OCI-LY1 (cell line): ENCODE results near the gene ZNF415.

Experiments
- H2AFZ ChIP-seq: fragments of 200-600 bp; sonication (generic), shearing (Covaris generic); 2 replicates; pipeline ENCODE4 v1.6.0; 2014; ENCODE audit warnings: antibody characterized with exemption, mild to moderate bottlenecking, low read length
- H3F3A ChIP-seq: fragments of 200-600 bp; sonication (generic), shearing (Covaris generic); 2 replicates; pipeline ENCODE4 v1.6.0; 2014; ENCODE audit warnings: mild to moderate bottlenecking, antibody characterized with exemption, low read length, moderate library complexity; ENCODE audit not compliant: insufficient read depth
- H3K27ac ChIP-seq: fragments of 200-600 bp; sonication (generic); 2 replicates; pipeline ENCODE4 v1.5.1; 2014; ENCODE audit warnings: low read length, mixed run types, mild to moderate bottlenecking, low read depth; ENCODE audit not compliant: poor library complexity, severe bottlenecking
- H3K27me3 ChIP-seq: fragments of 200-600 bp; sonication (generic); 2 replicates; pipeline ENCODE4 v1.6.0; 2014; ENCODE audit warnings: antibody characterized with exemption, mild to moderate bottlenecking, low read length, moderate library complexity; ENCODE audit not compliant: insufficient read depth
- H3K36me3 ChIP-seq: fragments of 200-600 bp; sonication (generic); 2 replicates; pipeline ENCODE4 v1.6.1; 2014; ENCODE audit warnings: mild to moderate bottlenecking, antibody characterized with exemption, low read length, moderate library complexity, mixed read lengths; ENCODE audit not compliant: insufficient read depth
- H3K4me1 ChIP-seq: fragments of 200-600 bp; sonication (generic); 2 replicates; pipeline ENCODE4 v1.5.1; 2014; ENCODE audit warnings: mild to moderate bottlenecking, low read length, moderate library complexity; ENCODE audit not compliant: insufficient read depth, severe bottlenecking
- H3K4me2 ChIP-seq: fragments of 200-600 bp; sonication (generic), shearing (Covaris generic); 2 replicates; pipeline ENCODE4 v1.6.1; 2014; ENCODE audit warnings: low read length
- H3K4me3 ChIP-seq: fragments of 200-600 bp; sonication (generic); 2 replicates; pipeline ENCODE4 v1.5.1; 2014; ENCODE audit warnings: low read length, low read depth, mild to moderate bottlenecking, mixed read lengths; ENCODE audit not compliant: poor library complexity, severe bottlenecking
- H3K79me2 ChIP-seq: fragments of 200-600 bp; shearing (Covaris generic); 2 replicates; pipeline ENCODE4 v1.6.1; 2016; ENCODE audit warnings: mixed run types, low read length, mixed read lengths; ENCODE audit not compliant: insufficient read depth
- H3K9ac ChIP-seq: fragments of 200-600 bp; sonication (generic), shearing (Covaris generic); 2 replicates; pipeline ENCODE4 v1.6.1; 2014; ENCODE audit warnings: mild to moderate bottlenecking, low read length, mixed read lengths
- H3K9me2 ChIP-seq: fragments of 200-600 bp; sonication (generic), shearing (Covaris generic); 2 replicates; pipeline ENCODE4 v1.6.1; 2014; ENCODE audit warnings: low read depth, mild to moderate bottlenecking, low read length, mixed read lengths
- H3K9me3 ChIP-seq: fragments of 200-600 bp; shearing (Covaris generic); 2 replicates; pipeline ENCODE4 v1.6.1; 2014; ENCODE audit warnings: low read length, mixed read lengths
- H4K20me1 ChIP-seq: fragments of 200-600 bp; sonication (generic), shearing (Covaris generic); 2 replicates; pipeline ENCODE4 v1.6.0; 2016; ENCODE audit warnings: mild to moderate bottlenecking, low read length; ENCODE audit not compliant: insufficient read depth
- EZH2 ChIP-seq: fragments of 200-600 bp; sonication (generic), shearing (Covaris generic); IDR thresholded peaks from 2 replicates; pipeline ENCODE4 v1.8.0; 2017; ENCODE audit warnings: borderline replicate concordance, mixed run types, mild to moderate bottlenecking, antibody characterized with exemption, low read length, moderate library complexity, mixed read lengths
- TF ChIP-seq, protein P1 (sequence below): fragments of 200-600 bp; sonication (generic), shearing (Covaris generic); IDR thresholded peaks from 2 replicates; pipeline ENCODE4 v1.5.1; 2017; ENCODE audit warnings: mild to moderate bottlenecking, antibody characterized with exemption, low read length, moderate library complexity, mixed read lengths

ZNF415 gene

DNA sequence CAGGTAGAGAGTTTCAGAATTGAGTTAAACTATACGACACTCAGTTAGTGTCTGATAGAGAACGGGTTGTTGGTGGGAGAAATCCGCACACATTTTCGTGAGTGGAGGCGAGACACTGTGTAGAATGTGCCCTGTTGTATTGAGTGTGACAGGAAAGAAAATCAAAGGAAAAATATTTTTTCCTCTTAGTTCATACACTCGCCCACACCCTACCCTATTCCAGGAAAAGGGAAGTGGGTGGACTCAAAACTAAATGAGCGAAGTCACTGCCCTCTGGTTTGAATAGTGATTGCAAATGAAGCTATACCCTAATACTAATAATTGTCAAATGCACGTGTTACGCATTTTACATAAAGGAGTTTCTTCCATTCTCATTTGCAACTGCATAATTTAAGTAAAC lies 24.1 kb upstream of the ZNF415 start:
- H3K4me1 ChIP-seq: no peaks in the 10 kb centered on the region
- H3K9ac ChIP-seq: no peak overlapping the region
- H4K20me1 ChIP-seq: no peaks in the 10 kb centered on the region
- H3K4me2 ChIP-seq: no peak overlapping the region
- H3K36me3 ChIP-seq: no peaks in the 10 kb centered on the region
- no peaks in the 10 kb centered on the region for H3K9me2 ChIP-seq
- H3K79me2 ChIP-seq: no peaks in the 10 kb centered on the region
- no peaks in the 10 kb centered on the region; the same call in 1 of the 2 replicates for H3K9me3 ChIP-seq
- no peak overlapping the region for H3K4me3 ChIP-seq
- no peaks in the 10 kb centered on the region for H3F3A ChIP-seq
- no peak overlapping the region for H2AFZ ChIP-seq
- no peak overlapping the region for H3K27ac ChIP-seq
- TF ChIP-seq EZH2: no peak
- TF ChIP-seq, protein P1, sequence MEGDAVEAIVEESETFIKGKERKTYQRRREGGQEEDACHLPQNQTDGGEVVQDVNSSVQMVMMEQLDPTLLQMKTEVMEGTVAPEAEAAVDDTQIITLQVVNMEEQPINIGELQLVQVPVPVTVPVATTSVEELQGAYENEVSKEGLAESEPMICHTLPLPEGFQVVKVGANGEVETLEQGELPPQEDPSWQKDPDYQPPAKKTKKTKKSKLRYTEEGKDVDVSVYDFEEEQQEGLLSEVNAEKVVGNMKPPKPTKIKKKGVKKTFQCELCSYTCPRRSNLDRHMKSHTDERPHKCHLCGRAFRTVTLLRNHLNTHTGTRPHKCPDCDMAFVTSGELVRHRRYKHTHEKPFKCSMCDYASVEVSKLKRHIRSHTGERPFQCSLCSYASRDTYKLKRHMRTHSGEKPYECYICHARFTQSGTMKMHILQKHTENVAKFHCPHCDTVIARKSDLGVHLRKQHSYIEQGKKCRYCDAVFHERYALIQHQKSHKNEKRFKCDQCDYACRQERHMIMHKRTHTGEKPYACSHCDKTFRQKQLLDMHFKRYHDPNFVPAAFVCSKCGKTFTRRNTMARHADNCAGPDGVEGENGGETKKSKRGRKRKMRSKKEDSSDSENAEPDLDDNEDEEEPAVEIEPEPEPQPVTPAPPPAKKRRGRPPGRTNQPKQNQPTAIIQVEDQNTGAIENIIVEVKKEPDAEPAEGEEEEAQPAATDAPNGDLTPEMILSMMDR: no peak
- no peaks in the 10 kb centered on the region for H3K27me3 ChIP-seq

DNA sequence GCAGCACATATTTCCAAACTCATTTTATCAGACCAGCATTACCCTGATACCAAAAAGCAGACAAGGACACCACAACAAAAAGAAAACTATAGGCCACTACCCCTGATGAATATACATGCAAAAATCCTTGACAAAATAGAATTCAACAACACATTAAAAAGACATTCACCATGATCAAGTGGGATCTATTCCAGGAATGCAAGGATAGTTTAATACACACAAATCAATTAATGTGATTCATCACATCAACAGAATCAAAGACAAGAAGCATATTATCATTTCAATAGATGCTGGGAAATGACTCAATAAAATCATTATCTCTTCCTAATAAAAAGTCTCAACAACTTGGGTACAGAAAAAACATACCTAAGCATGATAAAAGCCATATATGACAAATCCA lies 14.9 kb upstream of the ZNF415 start:
- no peaks in the 10 kb centered on the region for H3K36me3 ChIP-seq
- no peaks in the 10 kb centered on the region for H3K4me1 ChIP-seq
- H3K4me3 ChIP-seq: no peak overlapping the region
- H3K9me3 ChIP-seq: peaks cover 8% of the 10 kb centered on the region; the same call in 1 of the 2 replicates
- TF ChIP-seq, protein P1: no peak
- no peak for TF ChIP-seq EZH2
- no peaks in the 10 kb centered on the region for H4K20me1 ChIP-seq
- H3K27ac ChIP-seq: no peak overlapping the region
- no peaks in the 10 kb centered on the region for H3K27me3 ChIP-seq
- H3K9me2 ChIP-seq: no peaks in the 10 kb centered on the region
- no peaks in the 10 kb centered on the region for H3K79me2 ChIP-seq
- no peak overlapping the region for H3K9ac ChIP-seq
- no peak overlapping the region for H2AFZ ChIP-seq
- no peaks in the 10 kb centered on the region for H3F3A ChIP-seq
- H3K4me2 ChIP-seq: no peak overlapping the region

DNA sequence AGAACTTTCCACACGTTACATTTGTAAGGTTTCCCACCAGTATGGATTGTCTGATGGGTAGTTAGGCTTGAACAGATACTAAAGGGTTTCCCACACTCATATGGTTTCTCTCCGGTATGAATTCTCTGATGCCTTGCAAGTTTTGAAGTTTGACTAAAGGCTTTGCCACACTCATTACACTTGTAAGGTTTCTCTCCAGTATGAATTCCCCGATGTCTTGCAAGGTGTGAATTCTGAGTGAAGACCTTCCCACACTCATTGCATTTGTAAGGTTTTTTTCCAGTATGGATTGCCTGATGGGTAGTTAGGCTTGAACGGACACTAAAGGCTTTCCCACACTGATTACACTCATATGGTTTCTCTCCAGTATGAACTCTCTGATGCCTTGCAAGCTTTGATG lies 7.6 kb upstream of the ZNF415 start:
- Histone ChIP-seq H3K27ac (no peak overlapping the region), H3K36me3 (no peaks in the 10 kb centered on the region), H3K79me2 (no peaks in the 10 kb centered on the region), H3K27me3 (no peaks in the 10 kb centered on the region), H3K4me1 (no peaks in the 10 kb centered on the region), H3K4me3 (no peak overlapping the region), H3K4me2 (no peak overlapping the region), H2AFZ (no peak overlapping the region), H3K9me2 (no peaks in the 10 kb centered on the region), H3K9me3 (peaks cover 16% of the 10 kb centered on the region; the same call in 1 of the 2 replicates), H3F3A (no peaks in the 10 kb centered on the region), H3K9ac (no peak overlapping the region), H4K20me1 (no peaks in the 10 kb centered on the region)
- no peak for TF ChIP-seq EZH2
- TF ChIP-seq, protein P1: no peak
